Testis (tissue), 3 donors: ENCODE results near the gene LRRC4C. TPM values are rescaled to one million over a fixed set of nuclear protein-coding genes. Genes with fewer than 3 reads are reported as not detected.

Experiments used
- DNase-seq: peaks from one replicate; pipeline ENCODE4 v3.0.0-alpha.2; 2019
- H3K27ac ChIP-seq, 2 donors: fragments of 200-600 bp; sonication (generic); one replicate each; pipeline ENCODE4 v1.5.1; 2019
- H3K27me3 ChIP-seq: fragments of 200-600 bp; sonication (generic); one replicate; pipeline ENCODE4 v1.5.1; 2019
- H3K36me3 ChIP-seq: fragments of 200-600 bp; sonication (generic); one replicate; pipeline ENCODE4 v1.5.1; 2017; ENCODE audit warnings: low read depth; ENCODE audit errors: missing control alignments
- H3K4me1 ChIP-seq: fragments of 200-600 bp; sonication (generic); one replicate; pipeline ENCODE4 v1.5.1; 2019
- H3K4me3 ChIP-seq, 2 donors: fragments of 200-600 bp; sonication (generic); one replicate each; pipeline ENCODE4 v1.5.1; 2017 to 2019
- H3K9me3 ChIP-seq: fragments of 200-600 bp; sonication (generic); one replicate; pipeline ENCODE4 v1.5.1; 2017
- POLR2A ChIP-seq: fragments of 450-650 bp; IDR thresholded peaks from one replicate; pipeline ENCODE4 v1.6.1; 2017; ENCODE audit warnings: antibody characterized with exemption, mild to moderate bottlenecking, moderate library complexity
- WGBS, 2 donors: methylation state at CpG; one replicate each; pipeline ENCODE4 v1.1.5; 2018; 5-methylcytosine and 5-hydroxymethylcytosine counted together
- intact Hi-C: fragments of 100-400 bp; cut with DNase I; formaldehyde crosslinking; loops from one replicate; pipeline ENCODE4 v1.15.1; 2023; ENCODE audit warnings: low total_unique reads
- polyA plus RNA-seq: library from polyadenylated mRNA; stranded (reverse); fragments of 350-450 nt; fragmentation: Illumina TruSeq; extraction: RNeasy Lipid Tissue Mini Kit (QIAGEN cat#74804); gene quantifications from one replicate; pipeline ENCODE4 v1.2.3, GENCODE V29; 2014; ENCODE audit warnings: low read depth, low replicate concordance; ENCODE audit not compliant: insufficient read depth
- total RNA-seq, 2 donors: library from RNA; depleted of rRNA; stranded (reverse); fragments of >200 nt; gene quantifications; one replicate each; pipeline ENCODE4 v1.2.3, GENCODE V29; 2016
- TF ChIP-seq, protein P1 (sequence below), 3 experiments: fragments of 450-650 bp in 2 of 3; fragments of 200-600 bp in 1 of 3; sonication (generic) in 1 of 3; IDR thresholded peaks; one replicate each; pipeline ENCODE4 v1.5.1; 2016 to 2019; ENCODE audit warnings: antibody characterized with exemption in 3 of 3, mild to moderate bottlenecking in 2 of 3, moderate library complexity in 1 of 3

LRRC4C gene
- total and polyA plus RNA-seq, 3 donors from 2014 or later: 0.16 to 0.56 (median 0.45) TPM

DNA sequence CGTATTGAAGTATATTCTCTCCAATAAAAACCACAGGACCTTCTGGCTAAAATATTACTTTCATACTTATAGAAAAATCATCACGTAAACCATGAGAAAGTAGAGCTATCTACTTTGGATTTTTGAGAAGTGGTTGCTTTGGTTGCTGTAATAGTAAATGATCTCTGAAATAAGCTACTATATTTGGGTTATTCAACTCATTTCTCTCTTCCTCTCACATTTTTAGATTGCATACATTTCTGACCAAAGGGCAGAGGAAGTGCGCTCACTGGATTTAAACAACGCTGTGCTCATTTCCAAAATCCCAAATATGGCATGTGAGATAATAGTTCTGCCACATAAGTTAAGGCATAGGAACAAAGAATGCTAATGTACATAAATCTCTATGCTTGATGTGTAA is 357.0 kb downstream of the LRRC4C start:
- H3K9me3 ChIP-seq: no peaks in the 10 kb centered on the region
- no peaks in the 10 kb centered on the region for H3K27me3 ChIP-seq
- 83 to 90% methylated on average over 4 of the region's 4 CpGs for WGBS, 2 donors
- no peaks in the 10 kb centered on the region for H3K36me3 ChIP-seq
- TF ChIP-seq POLR2A: no peak
- TF ChIP-seq, protein P1, sequence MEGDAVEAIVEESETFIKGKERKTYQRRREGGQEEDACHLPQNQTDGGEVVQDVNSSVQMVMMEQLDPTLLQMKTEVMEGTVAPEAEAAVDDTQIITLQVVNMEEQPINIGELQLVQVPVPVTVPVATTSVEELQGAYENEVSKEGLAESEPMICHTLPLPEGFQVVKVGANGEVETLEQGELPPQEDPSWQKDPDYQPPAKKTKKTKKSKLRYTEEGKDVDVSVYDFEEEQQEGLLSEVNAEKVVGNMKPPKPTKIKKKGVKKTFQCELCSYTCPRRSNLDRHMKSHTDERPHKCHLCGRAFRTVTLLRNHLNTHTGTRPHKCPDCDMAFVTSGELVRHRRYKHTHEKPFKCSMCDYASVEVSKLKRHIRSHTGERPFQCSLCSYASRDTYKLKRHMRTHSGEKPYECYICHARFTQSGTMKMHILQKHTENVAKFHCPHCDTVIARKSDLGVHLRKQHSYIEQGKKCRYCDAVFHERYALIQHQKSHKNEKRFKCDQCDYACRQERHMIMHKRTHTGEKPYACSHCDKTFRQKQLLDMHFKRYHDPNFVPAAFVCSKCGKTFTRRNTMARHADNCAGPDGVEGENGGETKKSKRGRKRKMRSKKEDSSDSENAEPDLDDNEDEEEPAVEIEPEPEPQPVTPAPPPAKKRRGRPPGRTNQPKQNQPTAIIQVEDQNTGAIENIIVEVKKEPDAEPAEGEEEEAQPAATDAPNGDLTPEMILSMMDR (IDR thresholded peaks at IDR 0.05): no peak
- intact Hi-C loops: no loop called here
- DNase-seq: no peak
- H3K27ac ChIP-seq: no peak overlapping the region
- no peak overlapping the region for H3K4me3 ChIP-seq
- H3K4me1 ChIP-seq: no peaks in the 10 kb centered on the region

DNA sequence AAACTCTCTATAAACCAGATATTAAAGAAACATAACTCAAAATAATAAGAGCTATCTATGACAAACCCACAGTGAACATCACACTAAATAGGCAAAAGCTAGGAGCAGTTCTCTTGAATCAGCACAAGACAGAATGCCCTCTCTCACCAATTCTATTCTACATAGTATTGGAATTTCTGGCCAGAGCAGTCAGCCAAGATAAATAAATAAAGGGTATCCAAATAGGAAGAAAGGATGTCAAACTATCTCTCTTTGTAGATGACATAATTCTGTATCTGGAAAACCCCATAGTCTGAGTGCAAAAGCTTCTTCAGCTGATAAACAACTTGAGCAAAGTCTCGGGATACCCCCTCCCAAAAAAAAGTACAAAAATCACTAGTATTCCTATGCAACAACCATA is 359.8 kb downstream of the LRRC4C start:
- no peak overlapping the region for H3K27ac ChIP-seq
- no peaks in the 10 kb centered on the region for H3K36me3 ChIP-seq
- H3K27me3 ChIP-seq: no peaks in the 10 kb centered on the region
- TF ChIP-seq, protein P1 (IDR thresholded peaks at IDR 0.05): no peak
- no peak for TF ChIP-seq POLR2A
- intact Hi-C loops: no loop called here
- no peaks in the 10 kb centered on the region for H3K9me3 ChIP-seq
- no peaks in the 10 kb centered on the region for H3K4me1 ChIP-seq
- WGBS, 2 donors: 58 to 62% methylated on average over 1 of the region's 1 CpG
- no peak overlapping the region for H3K4me3 ChIP-seq
- DNase-seq: no peak

DNA sequence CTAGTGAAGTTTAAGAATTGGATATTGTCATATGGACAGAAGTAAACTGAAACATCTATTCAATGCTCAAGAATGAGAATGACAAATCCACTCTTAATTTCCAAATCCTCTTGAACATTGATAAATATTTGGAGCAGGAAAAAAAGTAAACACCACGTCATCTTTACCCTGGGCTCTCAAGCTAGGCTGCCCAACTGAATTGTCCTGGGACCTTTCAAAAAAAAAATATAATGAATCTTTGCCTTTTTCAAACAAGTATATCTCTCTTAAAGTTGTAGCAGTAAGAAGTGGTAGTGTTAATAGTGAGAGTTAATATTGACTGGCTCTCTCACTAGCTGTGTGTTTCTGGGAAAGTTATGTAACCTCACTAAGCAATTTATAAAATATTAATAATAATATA is 374.3 kb downstream of the LRRC4C start:
- Histone ChIP-seq H3K27ac (no peak overlapping the region), H3K4me1 (no peaks in the 10 kb centered on the region), H3K4me3 (no peak overlapping the region), H3K27me3 (no peaks in the 10 kb centered on the region), H3K9me3 (no peaks in the 10 kb centered on the region), H3K36me3 (no peaks in the 10 kb centered on the region)
- DNase-seq: no peak
- intact Hi-C loops: no loop called here
- 72% methylated on average over 1 of the region's 1 CpG for WGBS, 2 donors
- TF ChIP-seq POLR2A: no peak
- TF ChIP-seq, protein P1 (IDR thresholded peaks at IDR 0.05): no peak

DNA sequence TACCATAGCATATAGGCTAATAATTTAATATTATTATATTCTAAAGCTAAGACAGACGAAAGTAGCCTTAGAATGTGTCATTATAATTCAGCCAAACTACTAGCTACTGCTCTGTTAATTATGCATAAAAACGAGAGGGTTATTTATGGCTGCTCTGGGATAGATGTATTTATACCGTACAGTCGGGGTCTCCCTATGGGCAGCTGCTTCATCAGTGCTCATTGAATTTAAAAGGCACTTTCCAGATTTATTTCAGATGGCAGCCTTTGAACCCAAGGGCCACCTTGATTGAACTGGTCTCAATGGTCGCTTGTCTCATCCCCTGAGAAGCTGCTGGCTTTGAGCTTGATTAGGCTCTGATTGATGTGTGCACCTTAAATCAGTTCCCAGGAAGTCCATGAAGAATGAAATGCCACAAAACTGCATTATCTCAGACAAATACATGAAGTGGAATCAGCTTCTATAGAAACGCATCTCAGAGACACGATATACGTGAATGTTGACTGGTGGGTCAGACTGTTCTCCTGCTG is 377.6 kb downstream of the LRRC4C start:
- WGBS, 2 donors: 49 to 63% methylated on average over 8 of the region's 8 CpGs
- H3K4me1 ChIP-seq: no peaks in the 10 kb centered on the region
- DNase-seq: no peak

DNA sequence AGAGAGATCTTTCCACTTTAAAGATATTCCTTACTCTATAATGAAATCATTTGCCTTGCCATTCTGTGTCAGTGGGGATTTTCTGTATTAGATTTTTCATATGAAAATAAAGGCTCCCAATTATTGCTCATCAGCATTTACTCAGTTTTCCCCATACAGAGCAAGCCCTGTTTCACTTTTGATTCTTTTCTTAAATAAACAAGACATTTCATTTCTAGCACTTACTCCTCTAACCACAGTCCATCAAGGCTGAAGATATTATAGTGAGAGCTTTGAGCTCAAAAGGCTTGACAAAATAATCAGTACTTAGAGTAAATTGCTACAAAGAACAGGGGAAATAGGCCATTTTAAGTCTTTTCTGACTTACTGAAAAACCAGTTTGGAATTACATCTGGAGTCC is 385.1 kb downstream of the LRRC4C start:
- Histone ChIP-seq H3K36me3 (no peaks in the 10 kb centered on the region), H3K4me1 (no peaks in the 10 kb centered on the region), H3K4me3 (no peak overlapping the region), H3K27ac (no peak overlapping the region), H3K27me3 (no peaks in the 10 kb centered on the region), H3K9me3 (no peaks in the 10 kb centered on the region)
- intact Hi-C loops: no loop called here
- no peak for DNase-seq
- TF ChIP-seq POLR2A: no peak
- TF ChIP-seq, protein P1 (IDR thresholded peaks at IDR 0.05): no peak

More for the DNA sequence above, 377.6 kb downstream of the LRRC4C start:
- no peaks in the 10 kb centered on the region for H3K27me3 ChIP-seq
- no peak overlapping the region for H3K4me3 ChIP-seq
- TF ChIP-seq, protein P1 (IDR thresholded peaks at IDR 0.05): no peak
- no peak for TF ChIP-seq POLR2A
- H3K36me3 ChIP-seq: no peaks in the 10 kb centered on the region
- intact Hi-C loops: no loop called here
- no peak overlapping the region for H3K27ac ChIP-seq
- no peaks in the 10 kb centered on the region for H3K9me3 ChIP-seq
